CD14-positive monocyte (primary cell): ENCODE results near the gene ITGAV. TPM values are rescaled to one million over a fixed set of nuclear protein-coding genes. Genes with fewer than 3 reads are reported as not detected.

ENCODE experiments used
- DNase-seq, 3 donors: peaks; one replicate each; pipeline ENCODE4 v3.0.0-alpha.2; 2011 to 2022
- H2AFZ ChIP-seq: 2 replicates; pipeline ENCODE4 v1.6.0; 2012; ENCODE audit warnings: mild to moderate bottlenecking, low read depth, low read length, inconsistent platforms; ENCODE audit not compliant: insufficient read depth, poor library complexity, severe bottlenecking
- H3K27ac ChIP-seq, 2 donors: 1 replicate in 1 of 2; 2 replicates in 1 of 2; pipeline ENCODE4 v1.5.1; 2012 to 2013; ENCODE audit warnings: low read length in 2 of 2, control low read depth in 1 of 2, inconsistent platforms in 1 of 2, low read depth in 1 of 2, mild to moderate bottlenecking in 1 of 2
- H3K27me3 ChIP-seq, 2 donors: one replicate each; pipeline versions ENCODE4 v1.6.0 to v1.6.1; 2011 to 2013; ENCODE audit warnings: low read length in 2 of 2; ENCODE audit not compliant: control insufficient read depth in 2 of 2, insufficient read depth in 2 of 2
- H3K36me3 ChIP-seq, 2 donors: replicated peaks in 1 of 2; 1 replicate in 1 of 2; 2 replicates in 1 of 2; pipeline versions ENCODE4 v1.5.1 to v1.6.1; 2012 to 2013; ENCODE audit warnings: low read length in 2 of 2, control low read depth in 1 of 2, inconsistent platforms in 1 of 2, mild to moderate bottlenecking in 1 of 2; ENCODE audit not compliant: insufficient read depth in 2 of 2, control insufficient read depth in 1 of 2
- H3K4me1 ChIP-seq, 2 donors: 1 replicate in 1 of 2; 2 replicates in 1 of 2; pipeline versions ENCODE4 v1.5.1 to v1.6.1; 2012 to 2013; ENCODE audit warnings: low read length in 2 of 2, control low read depth in 1 of 2, inconsistent platforms in 1 of 2, mild to moderate bottlenecking in 1 of 2, moderate library complexity in 1 of 2; ENCODE audit not compliant: insufficient read depth in 2 of 2, control insufficient read depth in 1 of 2
- H3K4me2 ChIP-seq: replicated peaks from 2 replicates; pipeline ENCODE3; 2012; ENCODE audit warnings: low read length, moderate library complexity, mild to moderate bottlenecking; ENCODE audit not compliant: poor library complexity, severe bottlenecking; ENCODE audit errors: extremely low read depth
- H3K4me3 ChIP-seq, 3 experiments: fragments of 200-600 bp in 1 of 3; sonication (generic) in 1 of 3; replicated peaks in 1 of 3; 1 replicate in 2 of 3; 2 replicates in 1 of 3; pipeline ENCODE4 v1.5.1; 2011 to 2013; ENCODE audit warnings: low read length in 3 of 3, mild to moderate bottlenecking in 3 of 3, control low read depth in 2 of 3, low read depth in 2 of 3, inconsistent platforms in 1 of 3, moderate library complexity in 1 of 3
- H3K79me2 ChIP-seq: 2 replicates; pipeline ENCODE4 v1.6.0; 2012; ENCODE audit warnings: mild to moderate bottlenecking, control low read depth, inconsistent platforms, low read length, moderate library complexity; ENCODE audit not compliant: insufficient read depth
- H3K9ac ChIP-seq: 2 replicates; pipeline ENCODE4 v1.6.0; 2017; ENCODE audit warnings: low read length, mild to moderate bottlenecking; ENCODE audit not compliant: insufficient read depth, poor library complexity, severe bottlenecking
- H3K9me3 ChIP-seq, 2 donors: replicated peaks in 1 of 2; 1 replicate in 1 of 2; 2 replicates in 1 of 2; pipeline versions ENCODE4 v1.5.1 to v1.6.1; 2012 to 2013; ENCODE audit warnings: low read length in 2 of 2, control low read depth in 1 of 2; ENCODE audit not compliant: control insufficient read depth in 1 of 2, insufficient read depth in 1 of 2
- H4K20me1 ChIP-seq: 2 replicates; pipeline ENCODE4 v1.6.0; 2012; ENCODE audit warnings: mild to moderate bottlenecking, low read length, control low read depth, moderate library complexity; ENCODE audit not compliant: insufficient read depth
- H3K27ac Mint-ChIP-seq, 7 donors: one replicate each; pipeline ENCODE4 v1.8.0; 2020; ENCODE audit warnings: mild to moderate bottlenecking in 7 of 7, mixed read lengths in 7 of 7, moderate library complexity in 6 of 7, inconsistent platforms in 2 of 7
- H3K27me3 Mint-ChIP-seq, 3 donors: one replicate each; pipeline ENCODE4 v1.8.0; 2021 to 2022; ENCODE audit warnings: low read depth in 3 of 3, mild to moderate bottlenecking in 3 of 3, mixed read lengths in 3 of 3, moderate library complexity in 3 of 3, inconsistent platforms in 1 of 3
- H3K36me3 Mint-ChIP-seq, 2 donors: one replicate each; pipeline ENCODE4 v1.8.0; 2020; ENCODE audit warnings: mixed read lengths in 2 of 2, inconsistent platforms in 1 of 2, mild to moderate bottlenecking in 1 of 2
- H3K4me1 Mint-ChIP-seq: one replicate; pipeline ENCODE4 v1.8.0; 2020; ENCODE audit warnings: mild to moderate bottlenecking, mixed read lengths
- H3K4me3 Mint-ChIP-seq, 2 donors: one replicate each; pipeline ENCODE4 v1.8.0; 2020; ENCODE audit warnings: mild to moderate bottlenecking in 2 of 2, mixed read lengths in 2 of 2, moderate library complexity in 1 of 2
- H3K9me3 Mint-ChIP-seq, 7 donors: one replicate each; pipeline ENCODE4 v1.8.0; 2020 to 2022; ENCODE audit warnings: mixed read lengths in 7 of 7, mild to moderate bottlenecking in 6 of 7, moderate library complexity in 6 of 7, inconsistent platforms in 2 of 7
- WGBS: methylation state at CpG from one replicate; pipeline ENCODE4 v1.1.5; 2013; ENCODE audit warnings: missing lambda C conversion rate; ENCODE audit not compliant: insufficient coverage; 5-methylcytosine and 5-hydroxymethylcytosine counted together
- intact Hi-C, 2 donors: fragments of 100-400 bp; cut with micrococcal nuclease; formaldehyde crosslinking; loops; one replicate each; pipeline versions ENCODE4 v1.15.0 to v1.15.1; 2023
- polyA plus RNA-seq, 3 donors: library from polyadenylated mRNA; depleted of rRNA in 1 of 3; unstranded in 2 of 3; stranded (reverse) in 1 of 3; fragments of 300-500 nt in 2 of 3; fragments of >200 nt in 1 of 3; fragmentation: Illumina TruSeq in 2 of 3; gene quantifications; 1 replicate in 2 of 3; 2 replicates in 1 of 3; pipeline ENCODE4 v1.2.3, GENCODE V29; 2012 to 2021
- TF ChIP-seq, protein P1 (sequence below): fragments of 200-600 bp; IDR thresholded peaks from one replicate; pipeline ENCODE4 v1.8.0; 2022; ENCODE audit warnings: antibody characterized with exemption, mild to moderate bottlenecking

The ITGAV gene
- polyA plus RNA-seq, 3 donors: 4.9 to 8.2 (median 6.0) TPM

DNA sequence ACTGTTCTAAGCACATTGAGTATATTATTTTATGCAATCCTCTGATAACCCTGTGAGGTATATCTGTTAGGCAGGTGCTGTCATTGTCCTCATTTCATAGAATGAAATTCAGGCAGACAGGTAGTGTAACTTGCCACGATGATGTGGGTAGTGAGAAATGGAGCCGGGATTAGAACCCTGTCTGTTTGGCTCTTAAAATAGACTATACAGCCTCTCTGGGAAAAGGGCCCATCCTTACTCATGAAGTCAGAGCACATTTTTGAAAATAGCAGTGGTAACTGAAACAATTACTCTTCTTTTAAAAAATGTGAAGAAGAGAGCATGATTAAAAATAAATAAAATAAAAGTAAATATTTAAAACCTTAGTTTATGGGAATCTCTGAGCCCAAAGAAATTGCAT is 127.0 kb downstream of the ITGAV start:
- peaks cover 0 to 4% (median 0%) of the 10 kb centered on the region in 7 donors for H3K9me3 Mint-ChIP-seq
- TF ChIP-seq, protein P1, sequence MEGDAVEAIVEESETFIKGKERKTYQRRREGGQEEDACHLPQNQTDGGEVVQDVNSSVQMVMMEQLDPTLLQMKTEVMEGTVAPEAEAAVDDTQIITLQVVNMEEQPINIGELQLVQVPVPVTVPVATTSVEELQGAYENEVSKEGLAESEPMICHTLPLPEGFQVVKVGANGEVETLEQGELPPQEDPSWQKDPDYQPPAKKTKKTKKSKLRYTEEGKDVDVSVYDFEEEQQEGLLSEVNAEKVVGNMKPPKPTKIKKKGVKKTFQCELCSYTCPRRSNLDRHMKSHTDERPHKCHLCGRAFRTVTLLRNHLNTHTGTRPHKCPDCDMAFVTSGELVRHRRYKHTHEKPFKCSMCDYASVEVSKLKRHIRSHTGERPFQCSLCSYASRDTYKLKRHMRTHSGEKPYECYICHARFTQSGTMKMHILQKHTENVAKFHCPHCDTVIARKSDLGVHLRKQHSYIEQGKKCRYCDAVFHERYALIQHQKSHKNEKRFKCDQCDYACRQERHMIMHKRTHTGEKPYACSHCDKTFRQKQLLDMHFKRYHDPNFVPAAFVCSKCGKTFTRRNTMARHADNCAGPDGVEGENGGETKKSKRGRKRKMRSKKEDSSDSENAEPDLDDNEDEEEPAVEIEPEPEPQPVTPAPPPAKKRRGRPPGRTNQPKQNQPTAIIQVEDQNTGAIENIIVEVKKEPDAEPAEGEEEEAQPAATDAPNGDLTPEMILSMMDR: no peak
- no peaks in the 10 kb centered on the region for H3K4me1 ChIP-seq
- no peaks in the 10 kb centered on the region for H3K36me3 Mint-ChIP-seq
- peaks cover 0 to 3% (median 2%) of the 10 kb centered on the region in 3 donors for H3K27me3 Mint-ChIP-seq
- no peak overlapping the region for H3K27ac ChIP-seq
- no peaks in the 10 kb centered on the region for H3K4me1 Mint-ChIP-seq
- no peak overlapping the region for H3K27ac Mint-ChIP-seq
- H3K4me2 ChIP-seq: no peak overlapping the region
- no peak overlapping the region for H3K4me3 Mint-ChIP-seq
- H4K20me1 ChIP-seq: no peaks in the 10 kb centered on the region
- no peaks in the 10 kb centered on the region for H3K36me3 ChIP-seq
- H3K9me3 ChIP-seq: no peaks in the 10 kb centered on the region
- no peaks in the 10 kb centered on the region for H3K27me3 ChIP-seq
- no peak for DNase-seq
- no CpG with 5 or more reads among the region's 2 CpGs for WGBS
- no peaks in the 10 kb centered on the region for H3K79me2 ChIP-seq
- intact Hi-C loops: no loop called here
- no peak overlapping the region for H3K9ac ChIP-seq
- no peak overlapping the region for H2AFZ ChIP-seq
- H3K4me3 ChIP-seq: no peak overlapping the region

DNA sequence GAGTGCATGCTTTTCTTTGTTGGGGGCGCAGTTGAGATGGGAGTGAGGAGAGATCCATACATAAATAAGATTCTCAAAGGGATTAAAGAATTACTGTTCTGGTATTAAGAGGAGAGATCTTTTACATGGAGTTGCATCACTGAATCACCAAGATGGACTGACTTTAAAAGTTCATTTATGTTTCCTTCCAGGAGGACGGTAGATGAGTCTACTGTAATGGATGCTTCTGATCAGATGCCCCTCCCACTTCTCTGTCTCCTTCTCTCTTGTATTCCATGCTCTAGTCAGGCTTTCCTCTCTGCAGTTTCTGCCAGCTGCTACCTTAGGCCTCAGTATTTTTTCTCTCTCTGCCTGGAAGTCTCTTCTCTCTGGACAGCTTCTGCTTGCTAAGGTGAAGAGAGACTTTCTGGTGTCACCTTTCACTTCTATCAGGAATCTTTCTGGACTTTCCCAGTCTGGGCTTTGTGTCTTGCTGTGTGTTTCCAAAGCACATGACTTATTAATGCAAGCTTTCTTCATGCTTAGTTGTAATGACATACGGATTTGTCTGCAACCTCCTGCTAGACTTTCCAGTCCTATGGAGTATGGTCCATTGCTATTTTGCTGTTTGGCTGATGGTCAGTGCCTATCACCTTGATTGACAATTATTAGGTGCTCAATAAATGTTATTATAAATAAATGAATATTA is 127.6 kb downstream of the ITGAV start:
- no peaks in the 10 kb centered on the region for H3K4me1 Mint-ChIP-seq
- H3K79me2 ChIP-seq: no peaks in the 10 kb centered on the region
- intact Hi-C loops: no loop called here
- H3K4me2 ChIP-seq: no peak overlapping the region
- H3K27me3 Mint-ChIP-seq: peaks cover 0 to 3% (median 2%) of the 10 kb centered on the region in 3 donors
- H3K9me3 ChIP-seq: no peaks in the 10 kb centered on the region
- H3K27ac ChIP-seq: no peak overlapping the region
- no peak overlapping the region for H2AFZ ChIP-seq
- no peak overlapping the region for H3K27ac Mint-ChIP-seq
- peaks cover 0 to 4% (median 0%) of the 10 kb centered on the region in 7 donors for H3K9me3 Mint-ChIP-seq
- H3K4me1 ChIP-seq: no peaks in the 10 kb centered on the region
- H3K36me3 Mint-ChIP-seq: no peaks in the 10 kb centered on the region
- H4K20me1 ChIP-seq: no peaks in the 10 kb centered on the region
- H3K36me3 ChIP-seq: no peaks in the 10 kb centered on the region
- H3K4me3 Mint-ChIP-seq: no peak overlapping the region
- H3K27me3 ChIP-seq: no peaks in the 10 kb centered on the region
- DNase-seq: no peak
- no peak overlapping the region for H3K4me3 ChIP-seq
- TF ChIP-seq, protein P1: no peak
- H3K9ac ChIP-seq: no peak overlapping the region
- WGBS: 40% methylated on average over 1 of the region's 3 CpGs
